Upper lobe of left lung (tissue), 4 donors: Measurements from ENCODE around the gene HUNK.

Experiments used
- EP300 ChIP-seq, 4 donors: sonication (generic); formaldehyde crosslinking; IDR thresholded peaks; one replicate each; pipeline ENCODE4 v1.5.1; 2017; ENCODE audit warnings: antibody characterized with exemption in 4 of 4, control low read depth in 2 of 4
- POLR2A ChIP-seq, 4 donors: fragments of 450-650 bp; IDR thresholded peaks; one replicate each; pipeline ENCODE4 v1.5.1; 2016 to 2017; ENCODE audit warnings: antibody characterized with exemption in 4 of 4, mild to moderate bottlenecking in 2 of 4
- POLR2AphosphoS5 ChIP-seq, 2 donors: sonication (generic); formaldehyde crosslinking; IDR thresholded peaks; one replicate each; pipeline ENCODE4 v1.5.1; 2017; ENCODE audit warnings: antibody characterized with exemption in 2 of 2
- TF ChIP-seq, protein P1 (sequence below), 6 experiments: fragments of 450-650 bp in 4 of 6; fragments of 200-600 bp in 2 of 6; sonication (generic) in 2 of 6; IDR thresholded peaks; one replicate each; pipeline ENCODE4 v1.5.1; 2016 to 2019; ENCODE audit warnings: antibody characterized with exemption in 6 of 6

DNA sequence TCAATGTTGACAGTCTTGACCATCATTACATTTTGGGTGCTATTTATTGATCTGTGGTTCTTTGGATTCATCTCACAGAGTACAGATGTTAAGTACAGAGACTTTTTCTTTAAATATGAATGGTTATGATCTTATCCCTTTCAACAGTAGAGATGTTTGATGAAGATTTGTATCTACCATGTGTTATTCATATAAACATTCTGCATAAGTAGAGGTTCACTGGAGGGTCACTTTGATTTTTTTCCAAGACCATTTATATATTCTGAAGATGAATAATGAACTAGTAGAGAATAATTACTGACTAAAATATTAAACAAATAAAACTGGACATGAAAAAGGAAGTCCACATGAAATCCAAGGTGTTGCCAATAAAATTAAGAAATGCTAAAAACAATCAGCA lies 28.6 kb upstream of the HUNK start:
- TF ChIP-seq, protein P1, sequence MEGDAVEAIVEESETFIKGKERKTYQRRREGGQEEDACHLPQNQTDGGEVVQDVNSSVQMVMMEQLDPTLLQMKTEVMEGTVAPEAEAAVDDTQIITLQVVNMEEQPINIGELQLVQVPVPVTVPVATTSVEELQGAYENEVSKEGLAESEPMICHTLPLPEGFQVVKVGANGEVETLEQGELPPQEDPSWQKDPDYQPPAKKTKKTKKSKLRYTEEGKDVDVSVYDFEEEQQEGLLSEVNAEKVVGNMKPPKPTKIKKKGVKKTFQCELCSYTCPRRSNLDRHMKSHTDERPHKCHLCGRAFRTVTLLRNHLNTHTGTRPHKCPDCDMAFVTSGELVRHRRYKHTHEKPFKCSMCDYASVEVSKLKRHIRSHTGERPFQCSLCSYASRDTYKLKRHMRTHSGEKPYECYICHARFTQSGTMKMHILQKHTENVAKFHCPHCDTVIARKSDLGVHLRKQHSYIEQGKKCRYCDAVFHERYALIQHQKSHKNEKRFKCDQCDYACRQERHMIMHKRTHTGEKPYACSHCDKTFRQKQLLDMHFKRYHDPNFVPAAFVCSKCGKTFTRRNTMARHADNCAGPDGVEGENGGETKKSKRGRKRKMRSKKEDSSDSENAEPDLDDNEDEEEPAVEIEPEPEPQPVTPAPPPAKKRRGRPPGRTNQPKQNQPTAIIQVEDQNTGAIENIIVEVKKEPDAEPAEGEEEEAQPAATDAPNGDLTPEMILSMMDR (IDR thresholded peaks at IDR 0.05), result no peak
- TF ChIP-seq POLR2AphosphoS5 (IDR thresholded peaks at IDR 0.05), result no peak
- no peak for TF ChIP-seq POLR2A (IDR thresholded peaks at IDR 0.05)
- no peak for TF ChIP-seq EP300 (IDR thresholded peaks at IDR 0.05)
